Stomach (tissue), 4 donors: Measurements from ENCODE around the gene HACL1.

Experiments
- CTCF ChIP-seq, 7 experiments: fragments of 450-650 bp in 4 of 7; fragments of 200-600 bp in 3 of 7; sonication (generic) in 3 of 7; IDR thresholded peaks; one replicate each; pipeline ENCODE4 v1.5.1; 2016 to 2019; ENCODE audit warnings: antibody characterized with exemption in 7 of 7, control low read depth in 2 of 7, mild to moderate bottlenecking in 1 of 7
- EP300 ChIP-seq: sonication (generic); formaldehyde crosslinking; IDR thresholded peaks from one replicate; pipeline ENCODE4 v1.6.1; 2017; ENCODE audit warnings: antibody characterized with exemption

- TF ChIP-seq EP300, result no peak
- no peak for TF ChIP-seq CTCF (IDR thresholded peaks at IDR 0.05)
These were observed 31.8 kb upstream of the HACL1 start for GRCh38 chr3:15633159-15633558.
